ENCODE data around the gene FMR1NB.

FMR1NB gene

DNA sequence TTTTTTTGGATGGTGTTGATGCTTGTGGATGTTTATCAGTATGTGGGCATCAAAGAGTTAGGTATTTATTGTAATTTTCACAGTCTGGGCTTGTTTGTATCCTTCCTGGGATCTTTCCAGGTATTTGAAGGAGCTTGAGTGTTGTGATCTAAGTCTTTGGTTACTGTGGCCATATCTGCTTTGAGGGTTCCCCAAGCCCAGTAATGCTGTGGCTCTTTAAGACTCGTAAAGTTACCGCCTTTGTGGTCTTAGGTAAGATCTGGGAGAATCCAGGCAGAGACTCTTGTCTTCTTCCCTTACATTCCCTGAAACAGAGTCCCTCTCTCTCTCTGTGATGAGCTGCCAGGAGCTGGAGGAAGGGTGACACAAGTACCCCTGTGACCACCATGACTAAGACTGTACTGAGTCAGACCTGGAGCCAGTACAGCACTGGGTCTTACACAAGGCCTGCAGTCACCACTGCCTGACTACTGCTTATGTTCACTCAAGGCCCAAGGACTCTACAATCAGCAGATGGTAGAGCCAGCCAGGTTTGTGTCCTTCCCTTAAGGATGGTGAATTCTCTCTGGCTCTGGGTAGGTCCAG is 62.2 kb downstream of the FMR1NB start:
- intact Hi-C loops (cut with DNase I; ENCODE audit: low total_unique reads) = no loop called here
- Histone ChIP-seq H3K9me3 (no peaks in the 10 kb centered on the region), H3K4me1 (no peaks in the 10 kb centered on the region), H3K27ac (no peak overlapping the region), H3K4me3 (no peak overlapping the region), H3K36me3 (no peaks in the 10 kb centered on the region), H3K27me3 (no peaks in the 10 kb centered on the region)
- TF ChIP-seq CTCF (IDR thresholded peaks at IDR 0.05) = no peak
- DNase-seq = no peak

DNA sequence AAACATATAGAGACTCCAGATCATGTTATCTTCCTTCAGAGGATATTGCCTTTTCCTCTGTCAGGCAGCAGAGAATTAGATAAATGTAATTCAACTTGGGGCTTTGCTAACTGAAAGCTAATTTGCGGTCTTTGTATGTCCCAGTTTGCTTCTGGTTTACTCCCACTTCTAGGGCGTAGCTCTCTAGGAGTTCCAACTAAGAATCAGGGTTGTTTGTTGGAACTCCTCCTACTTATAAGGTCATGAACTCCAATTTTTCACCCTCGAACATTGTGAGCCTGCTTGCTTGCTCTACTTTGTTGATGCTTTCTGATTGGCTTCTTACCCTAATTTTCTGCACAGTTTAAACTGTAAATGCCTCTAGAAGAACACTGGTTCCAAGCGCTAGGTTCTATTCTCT is 66.1 kb downstream of the FMR1NB start:
- Histone ChIP-seq H3K4me1 (no peaks in the 10 kb centered on the region), H3K27ac (no peak overlapping the region), H3K27me3 (no peaks in the 10 kb centered on the region), H3K9me3 (no peaks in the 10 kb centered on the region), H3K4me3 (no peak overlapping the region), H3K36me3 (no peaks in the 10 kb centered on the region)
- intact Hi-C loops (cut with DNase I; ENCODE audit: low total_unique reads) = no loop called here
- TF ChIP-seq CTCF (IDR thresholded peaks at IDR 0.05) = no peak
- DNase-seq = no peak

DNA sequence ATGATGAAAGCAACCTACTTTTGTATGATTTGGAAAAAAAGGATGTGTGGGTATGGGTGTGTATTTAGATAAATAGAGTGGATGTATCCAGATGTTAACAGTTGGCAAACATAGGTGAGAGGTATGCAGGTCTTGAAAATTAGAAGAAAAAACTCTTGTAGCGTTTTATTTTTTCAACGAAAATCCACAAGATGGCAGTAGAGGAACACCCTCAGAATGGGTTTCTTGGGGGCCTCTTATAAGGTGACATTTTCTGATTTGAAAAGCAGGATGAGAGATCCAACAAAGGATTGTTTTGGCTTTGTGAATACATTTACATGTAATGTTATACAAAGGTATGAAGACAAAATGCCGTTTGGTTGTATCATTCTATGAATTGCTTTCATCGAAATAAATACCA is 68.3 kb downstream of the FMR1NB start:
- no peaks in the 10 kb centered on the region for H3K27me3 ChIP-seq
- no peak overlapping the region for H3K4me3 ChIP-seq
- intact Hi-C loops (cut with DNase I; ENCODE audit: low total_unique reads) = no loop called here
- DNase-seq = no peak
- no peaks in the 10 kb centered on the region for H3K36me3 ChIP-seq
- H3K27ac ChIP-seq = no peak overlapping the region
- peak; percentile 25 to 31 for TF ChIP-seq CTCF (IDR thresholded peaks at IDR 0.05)
- no peaks in the 10 kb centered on the region for H3K4me1 ChIP-seq
- no peaks in the 10 kb centered on the region for H3K9me3 ChIP-seq

GRCh38 chrX:148051973-148052372 is 70.8 kb downstream of the FMR1NB start:
- Histone ChIP-seq H3K4me1 (no peaks in the 10 kb centered on the region), H3K27me3 (no peaks in the 10 kb centered on the region), H3K4me3 (no peak overlapping the region), H3K36me3 (no peaks in the 10 kb centered on the region), H3K9me3 (no peaks in the 10 kb centered on the region), H3K27ac (no peak overlapping the region)
- TF ChIP-seq CTCF (IDR thresholded peaks at IDR 0.05) = no peak
- no peak for DNase-seq
- intact Hi-C loops (cut with DNase I; ENCODE audit: low total_unique reads) = no loop called here

DNA sequence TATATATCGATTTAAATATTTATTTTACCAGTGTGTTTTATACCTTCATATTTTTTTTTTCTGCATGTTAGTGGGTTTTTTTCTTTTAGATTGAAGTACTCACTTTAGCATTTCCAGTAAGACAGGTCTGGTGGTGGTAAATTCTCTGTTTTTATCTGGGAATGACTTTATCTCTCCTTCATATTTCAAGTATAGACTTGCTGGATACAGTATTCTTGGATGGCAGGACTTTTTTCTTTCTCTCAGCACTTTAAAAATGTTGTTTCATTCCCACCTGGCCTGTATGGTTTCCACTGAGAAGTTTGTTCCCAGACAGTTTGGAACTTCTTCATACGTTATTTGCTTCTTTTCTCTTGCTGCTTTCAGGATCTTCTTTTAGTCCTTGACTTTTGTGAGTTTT is 86.1 kb downstream of the FMR1NB start:
- Histone ChIP-seq H3K27ac (no peak overlapping the region), H3K4me3 (no peak overlapping the region), H3K9me3 (peaks cover 0 to 4% (median 0%) of the 10 kb centered on the region in 3 donors), H3K27me3 (no peaks in the 10 kb centered on the region), H3K4me1 (no peaks in the 10 kb centered on the region), H3K36me3 (no peaks in the 10 kb centered on the region)
- DNase-seq = no peak
- TF ChIP-seq CTCF (IDR thresholded peaks at IDR 0.05) = no peak
- intact Hi-C loops (cut with DNase I; ENCODE audit: low total_unique reads) = no loop called here
